Left ventricle myocardium superior (tissue), 1 donor: Measurements from ENCODE around the gene FBXW5. TPM values are rescaled to one million over a fixed set of nuclear protein-coding genes. Genes with fewer than 3 reads are reported as not detected.

ENCODE experiments used
- ATAC-seq: fragments of 200-7000 bp; cut with Tn5 transposase; one replicate; pipeline ENCODE4 v1.9.1; 2020; ENCODE audit warnings: mild to moderate bottlenecking, moderate library complexity
- DNase-seq: peaks from one replicate; pipeline ENCODE4 v3.0.0-alpha.2; 2020
- intact Hi-C: fragments of 100-400 bp; cut with micrococcal nuclease; formaldehyde crosslinking; loops from one replicate; pipeline ENCODE4 v1.11.0; 2022
- long read RNA-seq: library from polyadenylated mRNA; unstranded; transcript quantifications from one replicate; pipeline ENCODE4 v2.0.0, GENCODE V29; 2021
- total RNA-seq: library from RNA; stranded (reverse); fragmentation: NEBNext Ultra II Directional; extraction: Animal tissue kit (Norgen Biotek cat#: 25700); gene quantifications from one replicate; pipeline ENCODE4 v1.2.1, GENCODE V29; 2021
- donor health status: DM: no; HTN: yes; CAD: no; lungs with severe emphysema.

The FBXW5 gene, protein sequence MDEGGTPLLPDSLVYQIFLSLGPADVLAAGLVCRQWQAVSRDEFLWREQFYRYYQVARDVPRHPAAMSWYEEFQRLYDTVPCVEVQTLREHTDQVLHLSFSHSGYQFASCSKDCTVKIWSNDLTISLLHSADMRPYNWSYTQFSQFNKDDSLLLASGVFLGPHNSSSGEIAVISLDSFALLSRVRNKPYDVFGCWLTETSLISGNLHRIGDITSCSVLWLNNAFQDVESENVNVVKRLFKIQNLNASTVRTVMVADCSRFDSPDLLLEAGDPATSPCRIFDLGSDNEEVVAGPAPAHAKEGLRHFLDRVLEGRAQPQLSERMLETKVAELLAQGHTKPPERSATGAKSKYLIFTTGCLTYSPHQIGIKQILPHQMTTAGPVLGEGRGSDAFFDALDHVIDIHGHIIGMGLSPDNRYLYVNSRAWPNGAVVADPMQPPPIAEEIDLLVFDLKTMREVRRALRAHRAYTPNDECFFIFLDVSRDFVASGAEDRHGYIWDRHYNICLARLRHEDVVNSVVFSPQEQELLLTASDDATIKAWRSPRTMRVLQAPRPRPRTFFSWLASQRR
- 162 TPM for total RNA-seq
- long read RNA-seq, transcript FBXW5-201 (9 exons, 2,274 nt): major isoform, 577 of 1,070 reads
- long read RNA-seq, partial matches to known transcripts: 232 of 1,070 reads
- long read RNA-seq, other reads (novel, unspliced or antisense): 256 of 1,070 reads

DNA sequence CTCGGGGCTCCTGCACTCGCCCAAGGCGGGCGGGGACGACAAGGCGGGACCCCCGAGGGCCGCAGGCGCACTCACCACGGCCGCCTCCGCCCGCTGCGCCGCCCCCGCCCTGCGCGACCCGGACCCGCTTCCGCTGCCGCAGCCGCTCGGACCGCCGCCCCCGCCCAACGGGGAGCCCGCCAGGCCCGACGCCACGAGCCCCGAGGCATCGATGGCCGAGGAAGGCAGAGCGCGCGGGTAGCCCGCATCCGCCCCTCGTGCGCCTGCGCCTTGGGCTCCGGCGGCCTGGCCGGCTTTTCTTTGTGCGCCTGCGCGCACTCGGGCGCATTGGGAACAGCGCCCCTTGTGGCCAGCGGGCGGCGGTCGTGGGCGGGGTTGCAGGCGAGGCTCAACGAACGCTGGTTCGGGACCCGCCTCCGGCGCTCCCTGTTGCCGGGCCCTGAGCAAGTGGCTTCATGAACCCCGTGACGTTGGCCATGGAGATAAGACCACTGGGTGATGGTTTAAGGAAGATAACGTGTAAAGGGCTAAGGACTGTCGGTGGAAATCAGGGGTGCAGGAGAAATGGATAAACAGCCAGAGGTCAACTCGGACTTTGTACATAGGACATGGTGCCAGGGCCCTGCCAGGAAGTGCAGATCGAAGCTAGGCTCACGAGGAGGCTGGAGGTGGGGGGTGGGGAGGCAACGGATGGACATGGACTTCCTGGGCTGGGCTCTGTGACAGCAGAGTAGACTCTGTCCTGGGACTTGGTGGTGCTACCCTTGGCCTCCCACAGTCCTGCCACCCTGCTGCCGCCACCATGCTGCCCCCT lies at the start of gene FBXW5, which contains the start of gene C8G:
Gene FBXW5 (minus strand): TSS at position 220 of the 814 bp plus-strand sequence. CDS start 655 bp downstream, outside the sequence.
Gene C8G (plus strand): TSS at position 725 of the 814 bp plus-strand sequence. CDS start 78 bp downstream, at position 803.
- intact Hi-C loops: no loop called here
- ATAC-seq (peak; percentile 71), DNase-seq (peak; percentile 98)

DNA sequence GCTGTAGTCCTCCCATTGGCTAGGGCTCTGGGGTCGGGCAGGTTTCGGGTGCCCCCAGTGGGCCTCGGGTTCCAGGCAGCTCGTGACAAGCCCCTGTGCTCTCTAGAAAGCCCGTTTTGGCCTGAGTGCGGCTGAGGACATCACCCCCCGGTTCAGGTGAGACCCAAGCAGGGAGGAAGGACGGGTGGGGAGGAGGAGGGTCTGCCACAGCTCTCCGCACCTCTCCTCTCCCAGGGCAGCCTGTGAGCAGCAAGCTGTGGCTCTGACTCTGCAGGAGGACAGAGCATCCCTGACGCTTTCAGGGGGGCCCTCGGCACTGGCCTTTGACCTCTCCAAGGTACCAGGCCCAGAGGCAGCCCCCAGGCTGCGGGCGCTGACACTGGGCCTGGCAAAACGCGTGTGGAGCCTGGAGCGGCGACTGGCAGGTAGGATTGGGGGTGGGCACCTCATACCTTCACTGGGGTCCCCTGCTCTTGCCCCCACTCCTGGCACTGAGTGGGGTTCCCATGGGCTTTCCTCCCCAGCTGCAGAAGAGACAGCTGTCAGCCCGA lies 48.4 kb upstream of the FBXW5 start:
- intact Hi-C loops: no loop called here
- no peak for DNase-seq

DNA sequence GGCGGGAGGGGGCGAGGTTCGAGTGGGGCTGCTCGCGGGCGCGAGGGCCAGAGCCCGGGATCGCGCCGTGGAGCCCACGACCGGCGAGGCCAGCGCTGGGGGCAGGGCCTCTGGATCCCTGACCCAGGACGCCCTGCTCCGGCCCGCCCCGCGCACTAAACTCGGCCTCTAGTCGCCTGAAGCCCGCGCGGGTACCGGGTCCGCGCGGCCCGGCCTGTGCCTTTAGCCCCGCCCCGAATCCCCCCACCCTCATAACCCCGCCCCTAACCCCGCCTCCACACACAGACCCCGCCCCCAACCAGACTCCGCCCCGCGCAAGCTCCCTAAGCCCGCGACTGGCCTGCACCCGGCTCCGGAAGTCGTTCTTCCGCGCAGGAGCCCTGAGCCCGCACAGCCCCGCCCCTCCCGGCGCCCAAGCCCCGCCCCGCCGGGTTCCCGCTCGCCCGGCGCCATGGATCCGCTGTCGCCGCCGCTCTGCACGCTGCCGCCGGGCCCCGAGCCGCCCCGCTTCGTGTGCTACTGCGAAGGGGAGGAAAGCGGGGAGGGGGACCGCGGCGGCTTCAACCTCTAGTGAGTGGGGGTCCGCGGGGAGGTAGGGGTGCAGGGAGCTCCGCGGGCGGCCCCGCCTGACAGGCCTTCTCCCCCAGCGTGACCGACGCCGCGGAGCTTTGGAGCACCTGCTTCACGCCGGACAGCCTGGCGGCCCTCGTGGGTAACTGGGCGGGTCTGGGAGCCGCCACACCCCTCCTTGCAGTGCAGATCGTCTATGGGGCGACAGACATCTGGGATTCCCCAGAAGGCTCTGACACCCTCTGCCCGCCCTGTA lies 47.7 kb upstream of the FBXW5 start, which contains the start of gene PAXX:
Gene PAXX (plus strand): TSS at position 430 of the 826 bp plus-strand sequence. CDS start 22 bp downstream, at position 452.
- peak; percentile 96 for DNase-seq
- intact Hi-C loops: no loop called here
- peak; percentile 94 for ATAC-seq

More for the DNA sequence above, 48.4 kb upstream of the FBXW5 start:
- ATAC-seq: no peak

DNA sequence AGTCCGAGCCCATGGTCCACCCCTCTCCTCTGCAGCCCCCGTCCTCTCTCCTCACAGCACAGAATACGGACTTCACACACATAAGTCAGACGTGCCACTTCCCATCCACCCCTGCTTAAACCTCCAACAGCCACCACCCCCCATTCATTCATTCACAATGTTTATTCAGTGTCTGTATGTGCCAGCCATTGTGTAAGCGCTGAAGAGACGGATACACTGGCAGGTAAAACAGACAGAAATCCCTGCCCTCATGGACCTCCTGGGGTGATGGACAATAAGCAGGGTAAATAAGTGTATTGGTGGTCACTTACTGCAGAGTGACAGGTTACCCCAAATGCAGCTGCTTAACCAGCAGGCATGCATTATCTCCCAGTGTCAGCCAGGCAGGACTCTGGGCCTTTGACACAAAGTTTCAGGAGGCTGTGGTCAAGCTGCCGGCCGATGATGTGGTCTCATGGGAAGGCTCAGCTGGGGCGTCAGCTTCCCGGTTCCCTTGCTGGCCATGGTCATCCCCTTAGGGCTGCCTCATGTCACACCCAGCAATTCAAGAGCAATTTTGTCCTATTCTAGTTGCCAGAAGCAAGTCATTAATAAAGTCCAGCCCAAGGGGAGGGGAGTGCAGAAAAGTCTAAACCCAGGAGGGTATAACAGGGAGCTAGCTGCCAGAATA lies 45.8 kb upstream of the FBXW5 start:
- DNase-seq (no peak), ATAC-seq (no peak)
- intact Hi-C loops: no loop called here

DNA sequence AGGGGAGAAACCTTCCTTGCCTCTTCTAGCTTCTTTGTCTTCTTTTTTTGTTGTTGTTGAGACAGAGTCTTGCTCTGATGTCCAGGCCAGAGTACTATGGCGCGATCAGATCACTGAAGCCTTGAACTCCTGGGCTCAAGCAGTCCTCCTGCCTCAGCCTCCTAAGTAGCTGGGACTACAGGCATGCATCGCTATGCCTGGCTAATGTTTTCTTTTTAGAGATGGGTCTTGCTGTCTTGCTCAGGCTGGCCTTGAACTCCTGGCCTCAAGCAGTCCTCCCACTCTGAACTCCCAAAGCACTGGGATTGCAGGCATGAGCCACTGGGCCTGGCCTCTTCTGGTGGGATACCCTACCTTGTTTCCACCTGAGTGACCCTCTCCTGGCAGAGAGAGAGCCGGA lies 44.3 kb upstream of the FBXW5 start:
- ATAC-seq (no peak), DNase-seq (no peak)
- intact Hi-C loops: no loop called here

DNA sequence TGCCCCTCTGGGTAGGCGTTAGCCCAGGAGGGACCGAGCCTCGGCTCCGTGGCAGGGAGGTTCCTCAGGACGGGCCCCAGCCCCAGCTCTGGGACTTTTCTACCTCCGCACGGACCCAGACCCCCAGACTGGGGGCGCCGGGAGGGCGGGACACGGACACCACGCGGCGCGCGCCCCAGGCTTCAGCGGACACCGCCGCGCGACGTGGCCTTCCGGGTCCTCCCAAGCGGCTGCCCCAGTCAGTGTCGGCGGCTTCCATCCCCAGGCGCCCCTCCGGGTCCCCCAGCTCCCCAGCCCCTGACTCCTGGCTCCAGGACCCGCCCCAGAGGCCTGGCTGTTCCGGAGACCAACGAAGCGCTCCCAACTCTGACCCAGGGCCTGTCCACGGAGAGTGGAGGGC lies 41.3 kb upstream of the FBXW5 start:
- intact Hi-C loops: no loop called here
- ATAC-seq (no peak), DNase-seq (peak; percentile 37)

DNA sequence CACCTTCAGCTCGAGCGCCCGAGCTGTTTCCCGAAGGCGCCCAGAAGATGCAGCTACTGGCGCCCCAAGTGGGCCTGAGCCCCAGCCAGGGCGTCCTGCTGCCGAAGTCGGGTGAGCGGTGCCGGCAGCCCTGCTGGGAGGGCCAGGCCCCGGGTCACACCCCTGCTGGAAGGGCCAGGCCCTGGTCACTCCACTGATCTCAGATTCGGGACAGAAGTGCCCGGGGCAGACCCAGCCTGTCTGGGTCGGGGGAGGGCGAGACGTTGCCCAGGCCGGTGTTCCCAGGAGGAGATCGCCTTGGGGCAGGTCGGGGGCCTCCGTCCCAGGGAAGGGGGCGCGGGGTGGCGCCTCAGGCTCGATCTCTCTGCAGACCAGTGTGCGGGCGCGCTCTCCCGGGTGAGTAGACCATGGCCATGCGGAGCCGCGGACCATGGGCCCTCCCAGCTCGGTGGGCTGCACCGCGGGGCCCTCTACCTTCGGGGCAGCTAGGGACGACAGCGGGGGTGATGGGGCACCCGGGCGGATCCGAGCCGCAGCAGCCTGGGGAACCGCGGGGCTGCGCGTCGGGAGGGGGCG lies 40.6 kb upstream of the FBXW5 start:
- DNase-seq (peak; percentile 39), ATAC-seq (no peak)
- intact Hi-C loops: no loop called here

DNA sequence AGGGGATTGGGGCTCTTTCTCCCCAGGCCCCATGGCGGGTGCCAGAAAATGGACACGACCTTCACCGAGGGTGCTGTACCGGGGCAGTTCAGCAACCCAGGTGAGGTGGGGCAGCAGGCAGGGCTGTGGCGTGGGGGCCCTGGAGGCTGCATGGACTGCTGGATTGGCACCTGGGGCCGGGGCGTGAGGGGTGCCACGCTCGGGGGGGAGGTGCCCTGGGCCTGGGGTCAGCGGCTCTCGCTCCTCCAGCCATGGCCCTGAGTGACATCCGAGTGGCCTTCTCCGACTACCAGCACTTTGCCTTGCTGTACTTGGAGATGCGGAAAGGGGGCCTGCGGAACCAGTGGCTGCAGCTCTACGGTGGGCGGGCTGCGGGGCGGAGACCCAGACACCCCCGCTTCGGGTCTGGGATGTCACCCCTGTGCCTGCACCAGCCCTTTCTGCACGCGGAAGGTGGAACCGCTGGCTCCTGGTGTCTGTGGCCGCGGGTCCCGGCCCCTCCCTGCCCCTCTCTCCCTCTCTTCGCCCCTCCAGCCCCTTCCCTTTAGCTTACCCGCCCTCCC lies 40.0 kb upstream of the FBXW5 start:
- DNase-seq (peak; percentile 33), ATAC-seq (no peak)
- intact Hi-C loops: no loop called here

DNA sequence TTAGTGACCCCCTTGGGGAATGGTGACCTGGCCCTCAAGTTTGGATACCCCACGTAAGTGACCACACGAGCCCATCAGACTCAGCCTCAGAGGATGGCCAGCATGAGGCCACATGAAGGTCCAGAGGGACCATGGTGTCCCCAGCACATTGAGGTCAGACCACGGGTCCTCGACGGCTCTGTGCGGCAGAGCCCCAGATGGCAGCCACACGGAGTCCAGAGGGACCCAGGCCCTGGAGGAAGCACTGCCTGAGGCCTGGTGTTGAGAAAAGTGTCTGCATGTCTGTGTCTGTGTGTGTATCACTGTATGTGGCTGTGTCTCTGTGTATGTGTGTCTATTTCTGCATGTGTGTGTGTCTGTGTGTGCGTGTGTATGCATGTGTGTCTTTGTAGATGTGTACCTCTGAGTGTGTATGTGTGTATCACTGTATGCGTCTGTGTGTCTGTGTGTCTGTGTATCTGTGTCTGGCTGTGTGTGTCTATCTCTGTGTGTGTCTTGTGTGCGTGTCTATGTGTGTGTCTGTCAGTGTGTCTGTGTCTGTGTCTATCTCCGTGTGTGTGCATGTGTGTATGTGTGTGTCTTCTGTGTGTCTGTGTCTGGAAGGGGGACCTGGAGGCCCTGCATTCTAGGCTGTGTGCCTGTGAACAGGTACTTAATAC lies 39.2 kb upstream of the FBXW5 start:
- ATAC-seq (no peak), DNase-seq (peak; percentile 27)
- intact Hi-C loops: no loop called here

DNA sequence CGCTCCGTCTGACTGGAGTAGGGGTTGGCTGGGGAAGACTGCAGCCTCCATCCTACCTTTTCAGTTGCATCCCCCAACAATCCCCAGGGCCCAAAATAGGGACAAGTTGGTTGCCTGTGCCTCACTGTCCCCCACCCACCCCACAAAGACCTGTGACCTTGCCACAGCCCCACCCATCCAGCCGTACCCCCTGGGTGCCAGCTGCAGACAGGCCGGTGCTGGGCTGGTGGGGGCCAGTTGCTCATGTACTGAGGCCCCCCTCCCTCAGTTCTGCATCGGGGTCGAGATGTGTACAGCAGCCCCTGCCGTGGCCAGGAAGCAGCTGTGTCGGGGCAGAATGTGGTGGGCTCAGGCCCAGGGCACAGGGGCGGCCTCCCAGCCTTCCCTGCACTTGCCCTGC lies 38.6 kb upstream of the FBXW5 start:
- DNase-seq (peak; percentile 42), ATAC-seq (no peak)
- intact Hi-C loops: no loop called here

DNA sequence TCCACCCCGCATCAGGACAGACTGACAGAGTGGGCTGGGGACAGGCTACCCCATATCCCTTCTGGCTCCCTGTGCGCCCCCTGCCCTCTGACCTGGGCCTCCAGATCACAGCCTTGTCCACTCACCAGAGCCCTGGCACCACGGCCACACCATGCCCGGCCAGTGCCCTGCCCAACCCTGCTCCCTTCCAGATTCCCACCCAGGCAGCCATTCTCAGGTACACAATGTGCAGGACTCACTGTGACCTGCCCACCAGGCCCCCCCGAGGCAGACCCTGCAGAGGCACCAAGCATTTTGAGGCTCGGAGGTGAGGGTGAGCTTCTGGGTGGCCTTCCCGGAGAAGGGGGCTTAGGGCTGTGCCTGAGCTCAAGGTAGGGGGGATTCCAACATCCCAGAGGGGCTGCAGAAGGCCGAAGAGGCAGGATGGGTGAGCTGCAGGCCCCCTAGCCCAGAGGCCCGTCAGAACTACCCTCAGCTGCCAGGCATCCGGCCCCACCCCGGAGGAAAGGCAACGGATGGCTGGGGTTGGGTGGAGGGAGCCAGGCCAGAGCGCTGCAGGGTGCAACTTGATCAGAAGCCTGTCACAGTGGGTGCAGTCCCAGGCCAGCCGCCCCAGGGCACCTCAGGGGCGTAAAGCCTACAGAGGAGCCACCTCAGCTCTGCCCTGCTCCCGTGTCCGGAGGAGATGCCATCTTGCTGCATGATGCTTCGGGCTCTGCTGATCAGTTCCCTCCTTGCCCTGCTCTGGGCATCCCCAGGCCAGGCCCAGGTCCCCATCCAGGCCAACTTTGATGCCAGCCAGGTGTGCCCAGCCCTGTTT lies 37.9 kb upstream of the FBXW5 start, which contains the start of gene LCNL1:
Gene LCNL1 (plus strand): TSS at position 762 of the 820 bp plus-strand sequence. CDS start 594 bp downstream, outside the sequence.
- intact Hi-C loops: no loop called here
- ATAC-seq: peak; percentile 1

DNA sequence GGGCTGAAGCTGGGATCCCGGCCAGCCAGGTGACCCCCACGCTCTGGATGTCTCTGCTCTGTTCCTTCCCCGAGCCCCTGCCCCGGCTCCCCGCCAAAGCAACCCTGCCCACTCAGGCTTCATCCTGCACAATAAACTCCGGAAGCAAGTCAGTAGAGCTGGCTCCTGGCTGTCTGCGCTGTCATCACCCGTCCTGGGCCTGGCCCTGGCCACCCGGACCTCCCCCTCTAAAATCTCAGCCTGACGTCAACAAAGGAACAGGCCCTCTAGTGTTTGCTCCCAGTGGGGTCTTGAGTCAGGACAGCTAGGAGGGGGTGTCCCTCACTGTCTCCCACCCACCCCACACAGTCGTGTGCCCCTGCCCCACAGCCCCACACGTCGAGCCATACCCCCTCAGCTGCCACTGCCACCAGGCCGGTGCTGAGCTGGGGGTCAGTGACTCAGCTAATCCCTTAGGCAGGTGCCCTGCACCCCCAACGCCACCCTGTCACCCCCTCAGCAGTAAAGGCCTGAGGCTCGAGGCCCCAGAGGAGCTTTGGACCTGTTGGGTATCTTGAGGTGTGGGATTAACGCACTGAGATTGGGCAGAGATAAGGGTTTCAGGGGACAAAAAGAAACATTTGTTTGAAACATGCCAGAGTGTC lies 37.2 kb upstream of the FBXW5 start:
- ATAC-seq: peak; percentile 13
- DNase-seq: peak; percentile 77
- intact Hi-C loops: no loop called here

More for the DNA sequence above, 37.9 kb upstream of the FBXW5 start, which contains the start of gene LCNL1:
- DNase-seq: peak; percentile 60

DNA sequence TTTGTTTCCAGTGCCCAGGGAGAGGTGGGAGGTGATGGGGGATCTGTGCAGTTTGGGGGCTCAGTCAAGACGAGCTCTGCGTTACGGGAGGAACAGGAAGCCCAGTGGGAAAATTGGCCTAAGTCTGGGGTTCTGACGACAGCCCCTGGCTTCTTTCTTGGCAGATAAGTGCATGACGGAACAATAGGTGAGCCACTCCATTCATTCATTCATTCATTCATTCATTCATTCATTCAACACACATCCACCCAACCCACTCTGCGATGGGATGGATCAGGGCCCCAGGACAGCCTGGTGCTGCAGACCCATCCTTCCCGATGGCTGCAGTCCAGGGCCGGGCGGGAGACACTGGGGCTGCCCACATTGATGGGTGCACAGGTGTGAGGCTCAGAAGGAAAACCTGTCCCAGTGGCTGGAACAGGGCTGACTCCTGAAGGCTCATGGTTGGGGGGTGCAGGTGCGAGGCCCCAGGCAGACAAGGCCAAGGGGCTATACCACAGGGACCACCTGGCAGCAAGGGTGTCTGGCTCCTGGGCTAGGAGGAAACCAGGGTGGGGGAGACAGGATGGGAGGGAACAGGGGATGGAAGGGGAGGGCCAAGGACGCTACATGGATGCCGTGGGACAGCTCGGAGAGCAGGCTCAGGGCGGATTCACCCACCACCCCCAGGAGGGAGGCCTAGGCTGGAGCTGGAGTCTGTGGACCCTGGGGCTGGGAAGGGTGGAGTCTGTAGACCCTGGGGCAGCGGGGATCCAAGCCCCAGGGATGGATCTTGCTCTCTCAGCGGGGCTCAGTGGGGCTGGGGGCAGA lies 36.3 kb upstream of the FBXW5 start:
- DNase-seq (peak; percentile 40), ATAC-seq (no peak)
- intact Hi-C loops: no loop called here
